Gastroesophageal sphincter (tissue), 3 donors: ENCODE measurements around the gene TMEM171.

Source experiments
- CTCF ChIP-seq, 4 experiments: fragments of 200-600 bp in 2 of 4; fragments of 450-650 bp in 2 of 4; sonication (generic) in 1 of 4; IDR thresholded peaks; one replicate each; pipeline ENCODE4 v1.5.1; 2017 to 2019; ENCODE audit warnings: antibody characterized with exemption in 4 of 4, mild to moderate bottlenecking in 2 of 4, moderate library complexity in 2 of 4
- EP300 ChIP-seq: sonication (generic); formaldehyde crosslinking; IDR thresholded peaks from one replicate; pipeline ENCODE4 v1.6.1; 2017; ENCODE audit warnings: antibody characterized with exemption, mild to moderate bottlenecking
- POLR2AphosphoS5 ChIP-seq: sonication (generic); formaldehyde crosslinking; IDR thresholded peaks from one replicate; pipeline ENCODE4 v1.6.1; 2017; ENCODE audit warnings: antibody characterized with exemption

GRCh38 chr5:73140801-73141200 lies 20.4 kb downstream of the TMEM171 start:
- TF ChIP-seq CTCF (IDR thresholded peaks at IDR 0.05) (no peak), EP300 (no peak), POLR2AphosphoS5 (no peak)
